BJ (cell line): ENCODE measurements around the gene GPC6. TPM values are rescaled to one million over a fixed set of nuclear protein-coding genes. Genes with fewer than 3 reads are reported as not detected.

ENCODE experiments used
- CTCF ChIA-PET: fragments of 350-600 bp; formaldehyde crosslinking; extraction: SDS; loops from one replicate; lab custom pipeline; 2021; ENCODE audit warnings: antibody characterized with exemption, inconsistent platforms; lab: Yijun Ruan, JAX
- POLR2A ChIA-PET: fragments of 300-600 bp; sonication (Branson Sonifier 250); formaldehyde crosslinking; extraction: SDS; loops from one replicate; lab custom pipeline; 2021; ENCODE audit warnings: antibody characterized with exemption; lab: Charles Lee
- DNase-seq: peaks from one replicate; pipeline ENCODE4 v3.0.0-alpha.2; 2011; ENCODE audit warnings: low read depth
- H3K27me3 ChIP-seq: 2 replicates; pipeline ENCODE4 v1.6.0; 2011; ENCODE audit warnings: low read length; ENCODE audit not compliant: control insufficient read depth, insufficient read depth
- H3K36me3 ChIP-seq: 2 replicates; pipeline ENCODE4 v1.5.1; 2011; ENCODE audit warnings: low read length; ENCODE audit not compliant: control insufficient read depth, insufficient read depth
- H3K4me3 ChIP-seq: 2 replicates; pipeline ENCODE4 v1.5.1; 2011; ENCODE audit warnings: low read depth, mild to moderate bottlenecking, control low read depth, low read length
- CTCF ChIP-seq: IDR thresholded peaks from 2 replicates; pipeline ENCODE4 v1.5.1; 2011; ENCODE audit warnings: low read depth, mild to moderate bottlenecking, control low read depth, inconsistent platforms, low read length, moderate library complexity; ENCODE audit not compliant: insufficient read depth
- polyA plus RNA-seq: library from polyadenylated mRNA; depleted of rRNA; stranded (reverse); fragments of >200 nt; gene quantifications from 2 replicates; pipeline ENCODE4 v1.2.3, GENCODE V29; 2011

GPC6 gene
- polyA plus RNA-seq, 1 experiment = 23.0 TPM

- no peak for TF ChIP-seq CTCF
- H3K36me3 ChIP-seq = no peaks in the 10 kb centered on the region
- no peak overlapping the region for H3K4me3 ChIP-seq
- H3K27me3 ChIP-seq = no peaks in the 10 kb centered on the region
- ChIA-PET CTCF (interaction anchor here (0.6 kb wide), 1 partner anchor 56 kb away, joined by 3 read pairs; no protein-coding TSS in a partner anchor), POLR2A (no interaction called here)
- DNase-seq = no peak
Measured at GRCh38 chr13:94246495-94246894, 1019.9 kb downstream of the GPC6 start.

GRCh38 chr13:94247890-94248289 is 1021.3 kb downstream of the GPC6 start:
- no peaks in the 10 kb centered on the region; the same call in 1 of the 2 replicates for H3K27me3 ChIP-seq
- TF ChIP-seq CTCF = no peak
- no peak overlapping the region for H3K4me3 ChIP-seq
- DNase-seq = no peak
- ChIA-PET POLR2A (no interaction called here), CTCF (no interaction called here)
- no peaks in the 10 kb centered on the region for H3K36me3 ChIP-seq

- ChIA-PET CTCF (no interaction called here), POLR2A (no interaction called here)
- H3K27me3 ChIP-seq = no peaks in the 10 kb centered on the region; the same call in 1 of the 2 replicates
- H3K36me3 ChIP-seq = no peaks in the 10 kb centered on the region
- no peak for DNase-seq
- no peak for TF ChIP-seq CTCF
- no peak overlapping the region for H3K4me3 ChIP-seq
Measured at GRCh38 chr13:94248454-94249228, 1022.0 kb downstream of the GPC6 start.

- ChIA-PET POLR2A (no interaction called here), CTCF (no interaction called here)
- peak; percentile 27 for DNase-seq
- Histone ChIP-seq H3K4me3 (no peak overlapping the region), H3K36me3 (no peaks in the 10 kb centered on the region), H3K27me3 (no peaks in the 10 kb centered on the region; the same call in 1 of the 2 replicates)
- no peak for TF ChIP-seq CTCF
Measured at GRCh38 chr13:94249512-94249911, 1022.9 kb downstream of the GPC6 start.

GRCh38 chr13:94251831-94252608 is 1025.4 kb downstream of the GPC6 start:
- CTCF ChIA-PET = no interaction called here
- POLR2A ChIA-PET = no interaction called here
- no peak for TF ChIP-seq CTCF
- Histone ChIP-seq H3K36me3 (no peaks in the 10 kb centered on the region), H3K4me3 (no peak overlapping the region), H3K27me3 (peaks cover 2% of the 10 kb centered on the region)
- no peak for DNase-seq
